ENCODE results near the gene PGK2. TPM values are rescaled to one million over a fixed set of nuclear protein-coding genes. Genes with fewer than 3 reads are reported as not detected.

PGK2 gene
- total RNA-seq (2014; rRNA removed; shearing (Covaris generic)) = not detected in 2 replicates

DNA sequence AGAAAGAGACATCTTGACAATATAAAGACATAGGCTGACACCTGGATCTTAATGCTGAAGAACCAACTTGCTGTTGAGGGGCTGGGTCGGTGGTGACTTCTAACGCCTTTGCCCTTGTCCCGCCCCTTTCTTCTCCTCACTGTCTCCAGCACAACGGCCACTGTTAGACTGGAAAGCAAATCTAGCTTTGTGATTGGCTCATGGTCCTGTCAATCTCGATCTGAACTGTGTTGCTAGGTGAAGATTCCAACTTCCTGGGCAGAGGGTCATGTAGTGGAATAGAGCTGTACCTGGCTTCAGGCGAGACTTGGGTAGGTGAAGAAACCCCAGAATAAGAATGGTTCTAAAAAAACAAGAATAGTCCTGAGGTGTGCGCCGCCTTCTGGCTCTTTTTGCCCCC lies at the start of gene PGK2:
Gene PGK2, minus strand, starts transcription at position 110 of the 400 bp plus-strand sequence. Its CDS starts 98 bp downstream, at position 12.
- peak; percentile 72 for DNase-seq (ENCODE audit: low read depth)

DNA sequence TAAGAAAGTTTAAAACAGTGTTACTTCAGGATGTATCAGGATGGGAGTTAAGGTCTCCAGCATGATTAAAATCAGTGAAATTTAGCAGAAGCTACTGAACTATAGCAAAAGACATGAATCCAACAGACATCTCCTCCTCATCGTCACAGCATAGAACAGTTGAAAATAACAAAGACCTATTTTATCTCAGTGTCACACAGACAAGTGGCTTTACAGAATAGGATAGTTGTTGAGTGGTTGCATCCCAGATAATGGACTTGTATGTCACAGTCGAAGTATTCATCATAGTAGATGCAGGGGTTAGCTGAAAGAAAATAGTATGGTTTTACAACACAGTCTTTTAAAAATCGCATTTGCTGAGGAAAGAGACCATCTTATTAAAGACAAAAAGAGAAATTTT lies 48.1 kb upstream of the PGK2 start:
- no peak for DNase-seq (ENCODE audit: low read depth)

DNA sequence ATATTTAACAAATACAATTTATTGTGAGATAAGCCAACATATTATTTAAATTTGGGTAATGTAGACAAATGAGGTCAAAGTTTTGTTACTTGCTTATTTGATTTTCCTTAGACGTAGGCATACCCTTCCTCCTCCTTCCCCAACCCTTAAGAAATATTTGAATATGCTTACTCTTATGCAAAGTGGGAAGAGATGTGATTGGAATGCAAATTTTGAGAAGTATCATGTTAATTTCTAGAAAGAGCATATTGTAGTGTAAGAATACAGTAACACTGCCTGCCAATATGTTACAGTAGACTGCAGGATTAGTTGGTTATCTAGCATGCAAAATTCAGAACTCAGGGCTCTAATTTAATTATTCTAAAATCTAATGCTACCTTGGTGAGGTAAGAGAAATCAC lies 46.3 kb upstream of the PGK2 start:
- DNase-seq (ENCODE audit: low read depth) = no peak

DNA sequence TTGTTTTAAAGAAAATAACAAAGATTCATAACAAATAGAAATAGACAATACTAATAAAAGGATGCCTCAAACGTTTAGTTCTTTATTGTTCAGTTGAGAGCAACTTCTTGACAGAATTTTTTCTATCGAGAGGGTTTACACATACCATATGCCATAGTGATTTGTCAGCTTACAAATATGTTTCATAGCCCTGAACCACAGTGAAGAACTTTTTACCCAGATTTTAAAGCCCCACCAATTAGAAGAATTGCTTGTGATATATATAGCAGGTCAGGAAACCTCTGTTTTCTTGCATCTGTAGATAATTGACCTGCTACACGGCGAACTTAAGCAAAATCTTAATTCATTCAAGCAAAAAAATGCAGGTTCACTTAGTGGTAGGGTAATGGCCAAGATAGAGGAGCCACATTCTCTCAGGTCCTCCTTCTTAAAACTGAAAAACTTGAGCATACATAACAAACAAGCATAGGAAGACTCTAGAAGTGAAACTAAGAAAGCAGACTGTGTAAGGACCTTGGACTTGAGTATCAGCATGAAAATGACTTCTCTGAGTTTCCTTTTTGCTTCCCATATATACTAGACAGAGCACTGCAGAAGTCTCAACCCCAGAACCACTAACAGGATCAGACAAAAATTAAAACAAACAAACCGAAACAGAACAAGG lies 39.8 kb upstream of the PGK2 start:
- peak; percentile 7 for DNase-seq (ENCODE audit: low read depth)

DNA sequence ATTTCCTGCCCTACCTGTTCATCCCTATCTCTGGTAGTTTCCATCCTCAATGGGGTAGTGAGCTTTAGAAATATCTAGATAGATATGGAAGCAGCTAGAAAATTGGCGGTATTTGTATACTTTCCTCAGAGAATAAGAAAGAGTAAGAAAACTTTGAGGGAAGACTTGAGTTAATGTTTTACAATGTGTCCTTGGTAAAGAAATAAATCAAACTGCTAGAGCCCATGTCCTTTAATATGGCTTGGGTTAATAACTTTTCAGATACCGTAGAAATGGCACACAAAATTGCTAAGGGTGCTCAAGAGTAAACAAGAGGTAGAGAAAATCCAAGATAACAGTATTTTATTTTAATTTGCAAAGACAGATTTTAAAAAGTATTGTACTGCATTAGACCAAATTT lies 28.1 kb upstream of the PGK2 start:
- no peak for DNase-seq (ENCODE audit: low read depth)

DNA sequence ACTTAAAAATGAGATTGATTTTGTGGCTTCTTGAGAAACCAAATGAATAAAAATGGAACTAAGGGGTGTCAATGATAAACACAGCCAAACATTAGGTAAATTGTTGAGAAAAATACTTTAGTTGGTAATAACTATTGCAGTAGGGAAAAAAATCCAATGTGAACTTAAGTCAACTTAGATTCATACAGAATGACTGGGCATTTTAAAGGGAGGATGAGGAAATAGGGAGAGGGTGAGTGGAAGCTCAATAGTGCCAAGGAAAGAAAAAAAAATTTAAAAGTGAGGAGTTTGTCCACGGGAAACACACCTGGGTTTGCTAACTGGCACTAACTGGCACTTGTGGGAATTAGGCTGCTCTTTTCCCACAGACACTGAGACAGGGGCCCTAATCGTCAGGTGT lies 26.2 kb upstream of the PGK2 start:
- no peak for DNase-seq (ENCODE audit: low read depth)

DNA sequence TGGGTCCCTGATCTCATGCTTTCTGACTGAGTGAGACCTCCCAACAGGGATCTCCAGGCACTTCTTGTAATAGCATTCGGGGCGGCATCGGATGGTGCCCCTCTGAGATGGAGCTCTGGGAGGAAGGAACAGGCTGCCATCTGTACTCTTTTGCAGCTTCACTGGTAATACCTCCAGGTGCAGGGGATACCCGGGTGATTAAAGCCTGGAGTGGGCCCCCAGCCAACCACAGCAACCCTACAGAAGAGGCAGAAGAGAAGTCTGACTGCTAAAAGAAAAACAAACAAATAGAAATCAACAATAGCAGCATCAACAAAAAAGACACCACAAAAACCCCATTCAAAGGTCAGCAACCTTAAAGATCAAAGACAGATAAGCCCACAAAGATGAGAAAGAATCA lies 19.1 kb upstream of the PGK2 start:
- DNase-seq (ENCODE audit: low read depth) = no peak

DNA sequence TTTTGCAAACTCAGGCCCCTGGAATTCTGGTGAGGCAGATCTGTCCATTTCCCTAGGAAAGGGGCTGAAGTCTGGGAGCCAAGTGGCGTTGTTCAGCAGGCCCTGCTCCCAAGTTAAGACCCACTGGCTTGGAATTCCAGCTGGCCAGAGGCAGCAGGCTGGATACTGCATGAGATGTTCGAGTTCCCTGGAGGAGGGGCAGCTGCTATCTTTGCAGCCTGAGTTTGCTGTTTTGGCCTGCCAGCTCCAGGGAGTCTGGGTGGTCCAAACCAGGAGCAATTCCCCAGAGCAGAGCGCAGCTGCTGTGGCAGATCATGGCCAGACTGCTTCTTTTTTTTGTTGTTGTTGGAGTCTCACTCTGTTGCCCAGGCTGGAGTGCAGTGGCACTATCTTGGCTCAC lies 18.2 kb upstream of the PGK2 start:
- DNase-seq (ENCODE audit: low read depth) = no peak

DNA sequence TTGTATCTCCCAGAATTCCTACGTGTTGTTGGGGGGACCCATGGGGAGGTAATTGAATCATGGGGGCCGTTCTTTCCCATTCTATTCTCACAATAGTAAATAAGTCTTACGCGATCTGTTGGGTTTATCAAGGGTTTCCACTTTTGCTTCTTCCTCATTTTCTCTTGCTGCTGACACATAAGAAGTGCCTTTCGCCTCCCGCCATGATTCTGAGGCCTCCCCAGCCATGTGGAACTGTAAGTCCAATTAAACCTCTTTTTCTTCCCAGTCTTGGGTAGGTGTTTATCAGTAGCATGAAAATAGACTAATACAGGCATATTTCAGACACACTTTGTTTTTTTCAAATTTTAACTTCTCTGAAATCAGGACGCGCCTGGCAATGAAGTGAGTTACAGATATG lies 14.4 kb upstream of the PGK2 start:
- DNase-seq (ENCODE audit: low read depth) = no peak

DNA sequence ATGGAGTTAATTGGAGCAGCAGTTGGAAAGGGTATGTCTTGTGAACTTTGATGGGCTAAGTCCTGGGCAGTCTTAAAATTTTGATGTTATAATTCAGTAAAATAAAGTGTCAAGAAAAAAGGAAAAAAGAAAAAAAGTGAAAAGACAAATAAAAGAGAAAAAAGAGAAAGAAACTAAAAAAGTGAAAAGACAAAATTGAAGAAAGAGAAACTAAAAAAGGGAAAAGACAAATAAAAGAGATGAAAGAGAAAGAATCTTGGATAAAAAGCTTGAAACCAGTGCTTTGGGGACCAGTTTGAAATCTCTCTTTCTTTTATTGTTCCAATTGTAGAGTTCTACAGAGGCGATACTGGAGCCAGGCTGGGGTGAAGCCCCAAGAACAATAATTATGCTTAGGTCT lies 12.0 kb upstream of the PGK2 start:
- no peak for DNase-seq (ENCODE audit: low read depth)

DNA sequence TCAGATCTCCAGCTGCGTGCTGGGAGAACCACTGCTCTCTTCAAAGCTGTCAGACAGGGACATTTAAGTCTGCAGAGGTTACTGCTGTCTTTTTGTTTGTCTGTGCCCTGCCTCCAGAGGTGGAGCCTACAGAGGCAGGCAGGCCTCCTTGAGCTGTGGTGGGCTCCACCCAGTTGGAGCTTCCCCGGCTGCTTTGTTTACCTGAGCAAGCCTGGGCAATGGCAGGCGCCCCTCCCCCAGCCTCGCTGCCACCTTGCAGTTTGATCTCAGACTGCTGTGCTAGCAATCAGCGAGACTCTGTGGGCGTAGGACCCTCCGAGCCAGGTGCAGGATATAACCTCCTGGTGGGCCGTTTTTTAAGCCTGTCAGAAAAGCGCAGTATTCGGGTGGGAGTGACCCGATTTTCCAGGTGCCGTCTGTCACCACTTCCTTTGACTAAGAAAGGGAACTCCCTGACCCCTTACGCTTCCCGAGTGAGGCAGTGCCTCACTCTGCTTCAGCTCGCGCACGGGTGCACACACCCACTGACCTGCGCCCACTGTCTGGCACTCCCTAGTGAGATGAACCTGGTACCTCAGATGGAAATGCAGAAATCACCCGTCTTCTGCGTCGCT lies 9.9 kb upstream of the PGK2 start:
- DNase-seq (ENCODE audit: low read depth) = peak; percentile 25

DNA sequence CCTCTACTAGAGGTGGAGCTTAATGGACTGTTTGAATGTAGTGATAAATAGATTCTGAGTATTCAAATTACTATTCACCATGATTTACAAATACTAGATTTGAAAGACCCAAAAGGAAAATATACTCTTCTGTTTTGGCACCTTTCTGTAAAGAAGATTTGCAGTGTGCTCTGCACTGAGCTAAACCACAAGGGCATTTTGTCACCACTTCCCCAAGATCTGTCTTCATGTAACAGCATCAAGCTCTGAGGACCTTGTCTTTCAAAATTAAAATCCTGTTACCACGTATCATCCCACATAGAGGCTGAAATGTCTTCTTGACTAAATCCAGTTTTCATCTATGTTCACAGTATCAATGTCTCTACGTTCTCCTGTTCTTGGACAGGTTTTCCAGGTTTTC lies 3.3 kb upstream of the PGK2 start:
- no peak for DNase-seq (ENCODE audit: low read depth)

DNA sequence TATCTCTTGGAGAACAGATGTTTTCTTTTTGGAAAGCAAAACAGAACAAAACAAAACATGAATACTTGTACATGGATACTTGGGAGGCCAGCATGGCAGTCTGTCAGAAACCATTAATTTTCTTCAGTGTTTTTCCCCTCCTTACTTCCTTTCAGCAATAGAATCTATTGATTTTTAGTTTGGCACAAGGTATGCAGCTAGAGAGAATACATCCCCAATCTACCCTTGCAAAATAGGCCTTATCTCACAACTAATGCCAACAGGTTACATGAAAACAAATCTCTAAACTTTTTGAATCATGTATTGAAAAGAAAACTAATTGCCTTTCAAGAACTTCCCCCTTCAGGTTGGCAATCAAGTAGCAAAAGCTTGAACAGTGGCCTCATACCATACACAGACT lies 2.8 kb downstream of the PGK2 start:
- no peak for DNase-seq (ENCODE audit: low read depth)

DNA sequence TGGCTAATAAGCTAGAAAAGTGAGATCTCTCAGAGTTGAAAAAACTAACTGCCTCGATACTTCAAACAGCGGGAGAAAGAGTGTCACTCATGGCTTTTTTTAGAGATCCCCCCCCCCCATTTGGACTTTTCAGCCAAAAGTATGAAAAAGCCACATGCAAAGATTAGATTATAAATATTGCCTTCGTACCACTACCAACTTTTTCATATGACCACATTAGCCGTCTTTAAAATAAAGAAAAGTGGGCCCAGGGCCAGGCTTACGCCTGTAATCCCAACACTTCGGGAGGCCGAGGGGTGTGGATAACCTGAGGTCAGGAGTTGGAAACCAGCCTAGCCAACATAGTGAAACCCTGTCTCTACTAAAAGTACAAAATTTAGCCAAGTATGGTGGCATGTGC lies 4.4 kb downstream of the PGK2 start:
- no peak for DNase-seq (ENCODE audit: low read depth)

DNA sequence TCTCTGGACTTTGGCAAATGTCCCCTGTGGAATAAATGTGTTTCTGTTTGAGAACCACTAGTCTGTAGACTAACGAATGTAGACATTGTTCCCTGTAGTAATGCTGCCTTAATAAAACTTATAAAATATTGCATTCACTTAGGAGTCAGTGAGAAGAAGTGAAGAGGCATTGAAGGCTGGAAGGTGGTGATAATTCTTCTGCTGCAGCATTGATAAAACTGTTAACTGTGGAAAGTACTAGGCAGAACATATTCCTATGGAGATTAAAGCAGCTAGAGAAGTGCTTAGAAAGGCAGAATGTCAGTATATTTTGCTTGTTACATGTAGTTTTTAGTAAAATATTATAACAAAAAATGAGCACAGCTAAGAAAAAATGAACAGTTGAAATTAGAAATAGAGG lies 4.8 kb downstream of the PGK2 start:
- DNase-seq (ENCODE audit: low read depth) = no peak

DNA sequence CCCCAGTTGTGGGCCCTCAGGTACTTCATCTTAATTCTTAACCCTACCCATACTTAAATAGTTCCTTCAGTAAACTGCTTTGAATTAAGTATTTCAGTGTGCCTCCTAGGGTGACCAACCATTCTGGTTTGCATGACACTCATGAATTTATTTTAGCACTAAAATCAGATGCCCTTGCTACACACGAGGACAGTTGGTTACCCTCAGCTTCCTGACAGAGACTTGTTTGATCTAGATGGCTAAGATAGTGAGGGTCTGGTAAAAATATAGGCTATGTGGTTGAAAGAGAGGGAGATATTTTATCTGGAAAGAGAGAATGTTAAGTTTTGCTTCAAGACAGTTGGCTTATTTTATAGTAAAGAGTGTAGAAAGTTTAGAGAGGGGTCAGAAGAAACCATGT lies 10.6 kb downstream of the PGK2 start:
- DNase-seq (ENCODE audit: low read depth) = no peak

DNA sequence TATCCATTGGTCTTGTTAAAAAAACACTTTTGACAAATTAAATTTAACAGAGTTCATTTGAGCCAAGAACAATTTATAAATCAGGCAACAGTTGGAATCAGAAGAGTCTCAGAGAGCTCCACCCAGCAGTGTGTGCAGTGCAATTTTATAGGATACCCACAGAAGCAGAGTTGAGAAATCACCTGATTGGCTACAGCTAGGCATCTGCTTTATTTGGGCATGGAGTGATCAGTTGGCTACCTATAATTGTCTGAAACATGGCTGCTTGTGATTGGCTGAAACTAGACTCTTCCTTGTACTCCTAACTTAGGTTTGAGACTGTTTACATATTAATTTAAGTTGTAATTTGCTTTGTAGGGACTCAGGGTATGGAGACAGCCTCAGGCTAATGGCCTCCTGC lies 12.0 kb downstream of the PGK2 start:
- DNase-seq (ENCODE audit: low read depth) = no peak

DNA sequence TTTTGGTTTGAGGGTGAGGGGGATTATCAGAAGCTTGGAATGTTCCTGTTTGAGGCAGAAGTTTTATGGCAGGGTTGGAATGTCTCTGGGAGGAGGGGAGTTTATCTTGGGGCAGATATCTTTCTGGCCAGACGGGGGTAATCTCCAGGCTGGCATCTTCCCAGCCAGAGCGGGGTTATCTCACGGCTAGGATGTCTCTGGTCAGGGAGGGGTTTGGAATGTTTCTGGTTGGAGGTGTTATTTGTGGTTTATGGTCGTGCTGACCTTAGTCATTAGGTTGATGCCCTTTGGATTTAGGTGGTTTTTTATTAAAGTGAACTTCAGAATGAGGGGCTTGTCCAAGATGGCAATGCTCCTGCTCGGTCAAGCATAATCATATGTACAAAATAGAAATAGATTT lies 14.8 kb downstream of the PGK2 start:
- no peak for DNase-seq (ENCODE audit: low read depth)

DNA sequence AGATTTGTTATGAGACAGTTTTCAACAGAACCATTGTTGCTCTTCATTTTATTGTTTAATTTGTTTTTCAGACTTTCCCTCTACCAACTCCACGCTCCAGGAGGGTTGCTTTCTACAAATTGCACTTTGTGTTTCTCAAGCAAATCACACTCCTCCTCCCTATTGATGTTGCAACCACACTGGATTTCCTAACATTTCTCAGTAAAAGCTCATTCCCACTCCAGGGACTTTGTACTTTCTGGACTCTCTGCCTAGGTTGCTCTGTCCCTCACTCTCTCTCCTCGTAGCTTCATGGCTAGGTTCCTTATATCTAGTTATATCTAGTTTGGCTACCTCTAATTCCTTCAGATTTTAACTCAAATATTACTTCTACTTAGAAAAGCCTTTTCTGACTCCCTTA lies 20.3 kb downstream of the PGK2 start:
- no peak for DNase-seq (ENCODE audit: low read depth)

DNA sequence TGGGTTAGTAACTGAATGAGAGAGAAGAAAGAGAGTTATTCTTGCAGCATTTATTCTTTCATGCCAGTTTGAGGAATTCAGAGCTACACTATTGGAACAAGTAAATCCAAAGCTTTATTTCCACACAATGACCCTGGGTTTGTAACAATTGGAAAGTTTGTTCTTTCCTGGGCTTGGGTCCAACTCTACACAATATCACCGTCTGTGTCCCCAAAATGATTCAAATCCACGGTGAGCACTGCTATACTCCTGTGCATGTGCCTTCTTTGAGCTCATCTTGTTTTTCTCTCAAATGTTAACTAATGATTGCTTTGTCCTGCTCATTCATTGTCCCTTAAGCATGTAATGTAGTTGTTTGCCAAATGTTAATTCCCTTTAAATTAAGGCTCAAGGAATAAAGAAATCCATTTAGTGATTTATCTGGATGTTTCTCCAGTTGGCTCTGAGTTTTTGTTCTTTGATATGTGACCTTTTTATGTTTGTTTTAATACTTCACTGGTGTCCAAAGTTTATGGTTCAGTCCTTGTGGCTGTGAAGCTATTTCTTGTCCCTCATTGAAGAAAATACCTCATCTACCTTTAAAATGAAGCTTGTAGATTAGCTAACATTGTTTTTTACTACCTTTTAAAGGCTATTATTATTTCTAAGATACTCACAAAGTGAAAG lies 22.4 kb downstream of the PGK2 start:
- DNase-seq (ENCODE audit: low read depth) = no peak

DNA sequence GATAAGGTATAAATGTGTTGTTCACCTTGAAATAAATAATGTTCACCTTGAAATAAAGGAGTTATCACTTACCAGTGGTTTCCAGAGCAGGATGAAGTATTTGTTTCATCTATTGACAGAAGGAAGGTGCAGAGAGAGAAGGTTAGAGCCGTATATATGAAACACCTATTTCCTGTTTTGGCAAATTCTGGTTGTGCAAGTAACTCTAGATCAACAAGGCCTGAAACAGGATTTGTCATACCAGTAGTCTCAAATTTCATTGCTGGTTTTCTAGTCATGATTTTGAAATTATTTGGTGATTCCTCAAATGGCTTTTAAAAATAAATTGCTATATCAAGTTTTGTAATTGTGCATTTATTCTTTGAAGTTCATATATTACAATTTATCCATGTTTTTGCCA lies 42.8 kb downstream of the PGK2 start, which contains the start of gene CRISP3:
Gene CRISP3, minus strand, starts transcription at position 130 of the 400 bp plus-strand sequence. Its CDS starts 21 bp downstream, at position 109.
- DNase-seq (ENCODE audit: low read depth) = no peak

DNA sequence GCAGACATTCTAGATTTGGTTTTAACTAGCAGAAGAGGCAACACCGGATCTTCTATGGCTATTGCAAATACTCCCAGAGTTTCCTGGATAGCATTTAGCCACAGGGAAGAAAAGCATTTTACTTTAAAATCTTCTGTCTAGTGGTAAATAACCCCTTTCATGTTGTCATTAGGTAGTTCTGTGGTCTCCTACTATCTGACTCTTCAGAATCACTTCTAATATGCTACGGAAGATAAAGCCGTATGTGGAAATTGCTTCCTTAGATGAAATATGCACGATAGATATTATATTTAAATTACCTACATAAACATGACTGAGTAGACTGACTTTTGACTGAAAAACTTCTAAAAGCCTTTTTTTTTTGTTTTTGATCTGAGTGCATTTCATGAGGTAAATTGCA lies 43.7 kb downstream of the PGK2 start:
- DNase-seq (ENCODE audit: low read depth) = no peak

DNA sequence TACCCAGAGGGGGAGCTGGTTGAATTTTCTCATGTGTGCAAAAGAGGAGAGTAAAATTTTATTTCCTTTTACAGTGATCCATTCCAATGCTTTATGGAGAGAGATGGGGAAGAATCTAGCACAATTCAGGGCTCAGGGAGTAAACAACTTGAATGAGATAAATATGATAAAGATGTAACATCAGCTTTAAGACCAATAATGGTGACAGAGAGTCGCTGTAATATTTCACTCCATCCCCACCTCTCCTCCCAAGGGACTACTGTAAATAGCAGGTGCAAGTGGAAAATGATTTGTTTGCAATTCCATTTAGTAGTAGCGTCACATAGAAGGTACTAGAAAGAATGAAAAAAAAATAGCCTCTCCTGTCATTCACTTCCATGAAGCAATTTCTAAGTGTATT lies 47.7 kb downstream of the PGK2 start:
- no peak for DNase-seq (ENCODE audit: low read depth)

Data from Daoy (cell line).